HG03460 (cell line): ENCODE measurements around the gene BOLA2B.
A peak's percentile ranks its signal among the peaks of the same experiment; 100 is the strongest.
"Not testable (repeated sequence)": the region's sequence is repeated elsewhere in the genome, so short reads cannot be mapped to it uniquely, and the experiment has no call there.

ENCODE experiments used
- ATAC-seq: cut with Tn5 transposase; IDR thresholded peaks from one replicate; pipeline ENCODE4 v1.9.1; 2021; ENCODE audit not compliant: unreplicated experiment

The BOLA2B gene

DNA sequence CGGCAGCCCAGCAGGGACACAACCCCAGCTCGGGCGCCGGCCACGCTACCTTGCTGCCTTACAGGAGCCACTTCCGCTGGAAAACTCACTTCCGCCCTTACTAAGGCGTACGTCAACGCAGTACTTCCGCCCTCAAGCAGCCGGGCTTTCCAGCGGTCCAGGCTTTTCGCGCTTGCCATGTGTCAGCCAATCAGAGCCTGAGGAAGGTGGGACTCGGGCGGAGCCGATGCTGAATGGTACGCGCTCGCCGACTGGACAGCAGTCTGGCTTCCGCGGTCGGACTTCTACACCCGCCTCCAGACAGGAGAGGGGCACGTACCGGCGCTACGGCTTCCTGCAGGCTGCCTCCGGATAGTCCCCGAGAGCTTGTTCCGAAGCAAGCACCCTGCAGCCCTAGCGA lies at the start of gene BOLA2B, which contains the start of gene SLX1A:
Gene BOLA2B, minus strand, starts transcription at position 52 of the 400 bp plus-strand sequence. CDS start 71 bp downstream, outside the sequence.
Gene SLX1A, plus strand, starts transcription at position 261 of the 400 bp plus-strand sequence. CDS start 210 bp downstream, outside the sequence.
- ATAC-seq = peak; percentile 86

- ATAC-seq = not testable (repeated sequence)
Measured at GRCh38 chr16:30217082-30217481, 23.6 kb upstream of the BOLA2B start.

- not testable (repeated sequence) for ATAC-seq
Measured at GRCh38 chr16:30211414-30211813, 17.9 kb upstream of the BOLA2B start.

- not testable (repeated sequence) for ATAC-seq
Measured at GRCh38 chr16:30209032-30209431, 15.6 kb upstream of the BOLA2B start.

GRCh38 chr16:30207063-30207704 lies 13.7 kb upstream of the BOLA2B start:
- ATAC-seq = not testable (repeated sequence)

- ATAC-seq = not testable (repeated sequence)
Measured at GRCh38 chr16:30206252-30206651, 12.8 kb upstream of the BOLA2B start.

DNA sequence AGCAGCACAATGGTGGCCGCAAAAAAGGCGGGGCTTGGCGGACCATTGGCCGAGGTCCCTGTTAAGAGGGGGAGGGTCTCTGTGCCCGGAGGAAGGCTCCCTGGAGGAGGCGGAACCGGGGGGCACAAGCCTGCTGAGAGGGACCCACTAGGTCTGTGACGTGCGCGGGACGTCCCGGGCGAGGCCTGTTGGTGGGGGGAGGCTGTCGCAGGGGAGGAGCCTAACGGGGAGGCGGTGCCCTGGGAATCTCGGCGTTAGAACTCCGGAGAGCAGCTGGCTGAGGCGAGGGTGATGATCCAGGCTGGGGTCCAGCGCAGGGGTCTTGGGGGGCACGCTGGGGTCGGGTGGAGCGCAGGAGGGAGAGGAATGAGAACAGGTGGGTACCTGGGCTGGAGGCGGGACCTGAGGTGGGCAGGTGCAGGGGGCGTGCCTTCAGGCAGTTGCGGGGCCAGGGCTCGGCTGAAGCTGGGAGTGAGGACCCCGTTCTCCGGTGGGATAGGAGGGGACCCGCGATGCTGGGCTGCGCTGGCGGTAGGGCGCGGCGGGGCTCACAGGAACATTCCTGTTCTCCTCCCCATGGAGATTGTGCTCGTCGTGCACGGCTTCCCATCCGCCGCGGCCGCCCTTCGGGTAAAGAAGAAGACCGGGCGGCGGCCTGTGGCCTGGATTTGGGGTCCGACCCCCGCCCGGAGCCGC lies 12.2 kb upstream of the BOLA2B start:
- ATAC-seq = not testable (repeated sequence)

GRCh38 chr16:30199608-30200343 lies 6.3 kb upstream of the BOLA2B start:
- not testable (repeated sequence) for ATAC-seq

DNA sequence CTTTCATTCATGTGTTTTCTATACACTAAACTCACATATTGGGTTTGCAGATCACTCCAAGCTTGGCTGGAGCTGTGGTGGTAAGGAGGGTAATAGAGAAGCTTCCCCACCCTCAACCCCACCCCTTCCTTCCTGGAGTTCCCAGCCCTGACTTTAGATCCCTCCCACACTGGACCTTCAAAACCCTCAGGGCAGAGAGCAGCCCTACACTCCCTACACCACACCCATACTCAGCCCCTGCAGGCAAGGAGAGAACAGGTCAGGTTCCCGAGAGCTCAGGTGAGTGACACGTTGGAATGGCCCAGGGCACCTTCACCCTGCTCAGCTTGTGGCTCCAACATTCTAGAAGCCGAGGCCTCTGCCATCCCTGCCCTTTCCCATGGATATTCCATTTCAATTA lies 5.6 kb upstream of the BOLA2B start, which contains the start of gene SULT1A3:
Gene SULT1A3, plus strand, starts transcription at position 207 of the 400 bp plus-strand sequence. CDS start 1,474 bp downstream, outside the sequence.
- not testable (repeated sequence) for ATAC-seq

DNA sequence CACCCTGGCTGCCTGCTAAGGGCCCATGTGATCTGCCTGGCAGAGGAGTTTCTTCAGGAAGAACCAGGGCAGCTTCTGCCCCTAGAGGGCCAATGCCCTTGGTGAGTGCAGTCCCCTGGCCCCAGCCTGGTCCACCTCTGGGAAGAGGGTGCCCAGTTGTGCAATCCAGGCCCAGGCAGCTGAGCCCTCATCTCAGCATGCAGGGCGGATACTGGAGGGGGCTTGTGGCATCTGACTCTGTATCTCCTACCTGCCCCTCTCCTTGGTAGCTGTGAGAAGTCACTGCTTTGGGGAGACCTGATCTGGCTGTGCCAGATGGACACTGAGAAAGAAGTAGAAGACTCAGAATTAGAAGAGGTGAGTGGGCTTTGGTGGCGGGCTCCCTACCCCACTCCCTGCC lies 3.5 kb upstream of the BOLA2B start:
- ATAC-seq = not testable (repeated sequence)

DNA sequence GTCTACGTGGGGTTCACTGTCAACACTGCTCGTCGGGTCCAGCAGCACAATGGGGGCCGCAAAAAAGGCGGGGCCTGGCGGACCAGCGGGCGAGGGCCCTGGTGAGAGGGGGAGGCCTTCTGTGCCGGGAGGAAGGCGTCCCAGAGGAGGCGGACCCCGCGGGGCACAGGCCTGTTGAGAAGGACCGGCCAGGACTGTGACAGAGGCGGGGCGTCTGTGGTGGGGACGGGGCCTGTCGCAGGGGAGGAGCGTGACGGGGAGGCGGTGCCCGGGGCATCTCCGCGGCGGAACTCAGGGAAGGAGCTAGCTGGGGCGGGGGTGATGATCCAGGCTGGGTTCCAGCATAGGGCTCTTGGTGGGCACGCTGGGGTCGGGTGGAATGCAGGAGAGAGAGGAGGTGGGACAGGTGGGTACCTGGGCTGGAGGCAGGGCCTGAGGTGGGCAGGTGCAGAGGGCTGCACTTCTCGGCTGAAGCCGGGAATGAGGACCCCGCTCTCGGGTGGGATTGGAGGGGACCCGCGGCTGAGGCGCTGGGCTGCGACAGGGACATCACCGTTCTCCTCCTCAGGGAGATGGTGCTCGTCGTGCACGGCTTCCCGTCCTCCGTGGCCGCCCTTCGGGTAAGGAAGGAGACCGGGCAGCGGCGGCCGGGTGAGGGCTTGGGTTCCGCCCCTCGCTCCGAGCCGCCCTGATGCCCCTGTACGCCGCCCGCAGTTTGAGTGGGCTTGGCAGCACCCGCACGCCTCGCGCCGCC lies 883 bp upstream of the BOLA2B start:
- ATAC-seq = peak; percentile 61

GRCh38 chr16:30193098-30193497 lies 368 bp downstream of the BOLA2B start:
- not testable (repeated sequence) for ATAC-seq

- not testable (repeated sequence) for ATAC-seq
Measured at GRCh38 chr16:30191158-30191557, 2.3 kb downstream of the BOLA2B start.

- ATAC-seq = no peak
Measured at GRCh38 chr16:30187971-30188561, 5.4 kb downstream of the BOLA2B start.

GRCh38 chr16:30187556-30187865 lies 6.0 kb downstream of the BOLA2B start:
- ATAC-seq = no peak

DNA sequence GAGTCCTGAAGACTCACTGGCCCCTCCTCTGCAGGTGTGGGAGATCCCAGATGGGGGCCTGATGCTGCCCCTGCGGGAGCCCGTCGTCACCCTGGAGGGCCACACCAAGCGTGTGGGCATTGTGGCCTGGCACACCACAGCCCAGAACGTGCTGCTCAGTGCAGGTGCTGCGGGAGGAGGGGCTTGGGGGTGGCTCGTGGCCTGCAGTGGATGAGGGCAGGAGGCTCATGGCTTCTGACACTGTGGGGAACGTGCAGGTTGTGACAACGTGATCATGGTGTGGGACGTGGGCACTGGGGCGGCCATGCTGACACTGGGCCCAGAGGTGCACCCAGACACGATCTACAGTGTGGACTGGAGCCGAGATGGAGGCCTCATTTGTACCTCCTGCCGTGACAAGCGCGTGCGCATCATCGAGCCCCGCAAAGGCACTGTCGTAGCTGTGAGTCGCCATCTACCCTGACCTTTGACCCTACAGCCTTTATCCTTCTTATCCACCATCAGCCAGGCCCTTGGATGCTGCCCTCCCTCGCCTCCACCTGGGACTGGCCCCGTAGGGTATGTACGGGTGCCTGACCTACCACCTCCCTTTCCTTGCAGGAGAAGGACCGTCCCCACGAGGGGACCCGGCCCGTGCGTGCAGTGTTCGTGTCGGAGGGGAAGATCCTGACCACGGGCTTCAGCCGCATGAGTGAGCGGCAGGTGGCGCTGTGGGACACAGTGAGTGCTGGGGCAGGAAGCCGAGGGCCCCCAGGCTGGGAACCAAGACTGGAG lies 6.5 kb downstream of the BOLA2B start:
- ATAC-seq = no peak

DNA sequence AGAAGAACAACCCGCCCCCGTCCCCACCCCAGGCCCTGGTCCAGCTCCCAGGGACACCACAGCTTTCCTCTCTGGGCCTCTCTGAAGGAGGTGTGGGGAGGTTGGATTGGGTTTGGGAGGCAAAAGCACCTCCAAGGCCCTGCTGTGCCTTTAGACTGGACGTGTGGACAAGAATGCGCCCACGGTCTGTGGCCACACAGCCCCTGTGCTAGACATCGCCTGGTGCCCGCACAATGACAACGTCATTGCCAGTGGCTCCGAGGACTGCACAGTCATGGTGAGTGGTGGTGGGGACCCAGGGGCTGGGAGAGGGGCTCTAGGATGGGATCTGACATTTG lies 7.1 kb downstream of the BOLA2B start:
- ATAC-seq = no peak

- ATAC-seq = peak; percentile 38
Measured at GRCh38 chr16:30185683-30186421, 7.6 kb downstream of the BOLA2B start.
